Stimulated activated naive CD4-positive, alpha-beta T cell (primary cell): ENCODE measurements around the gene MRPL20.
"Not testable (repeated sequence)": the region's sequence is repeated elsewhere in the genome, so short reads cannot be mapped to it uniquely, and the experiment has no call there.

ENCODE experiments used
- DNase-seq, 6 experiments: peaks; one replicate each; lab custom pipeline; 2025; lab: John Stamatoyannopoulos, UW

Gene MRPL20

GRCh38 chr1:1406101-1406820 is 832 bp downstream of the MRPL20 start:
- DNase-seq: no peak

DNA sequence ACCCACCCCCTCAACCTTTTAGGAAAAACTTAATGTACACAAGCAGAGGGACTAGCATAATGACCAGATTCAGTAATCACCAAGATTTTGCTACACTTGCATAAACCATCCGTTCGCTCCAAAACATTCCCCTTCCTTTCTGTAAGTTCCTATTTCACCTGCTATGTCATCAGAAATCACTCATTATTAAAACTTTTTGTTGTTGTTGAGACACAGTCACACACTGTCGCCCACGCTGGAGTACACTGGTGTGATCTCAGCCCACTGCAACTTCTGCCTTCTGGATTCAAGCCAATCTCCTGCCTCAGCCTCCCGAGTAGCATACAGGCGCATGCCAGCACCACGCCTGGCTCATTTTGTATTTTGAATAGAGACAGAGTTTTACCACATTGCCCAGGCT is 3.4 kb downstream of the MRPL20 start:
- no peak for DNase-seq

DNA sequence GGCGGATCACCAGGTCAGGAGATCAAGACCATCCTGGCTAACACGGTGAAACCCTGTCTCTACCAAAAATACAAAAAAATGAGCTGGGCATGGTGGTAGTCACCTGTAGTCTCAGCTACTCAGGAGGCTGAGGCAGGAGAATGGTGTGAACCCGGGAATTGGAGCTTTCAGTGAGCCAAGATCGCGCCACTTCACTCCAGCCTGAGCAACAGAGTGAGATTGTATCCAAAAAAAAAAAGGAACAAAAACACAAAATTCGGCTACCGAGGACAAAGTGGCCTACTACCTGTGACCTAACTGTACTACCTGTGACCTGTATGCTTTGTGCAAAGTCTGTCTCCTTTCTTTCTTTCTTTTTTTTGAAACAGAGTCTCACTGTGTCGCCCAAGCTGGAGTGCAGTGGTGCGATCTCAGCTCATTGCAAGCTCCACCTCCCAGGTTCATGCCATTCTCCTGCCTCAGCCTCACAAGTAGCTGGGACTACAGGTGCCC is 4.1 kb downstream of the MRPL20 start:
- DNase-seq: not testable (repeated sequence)

DNA sequence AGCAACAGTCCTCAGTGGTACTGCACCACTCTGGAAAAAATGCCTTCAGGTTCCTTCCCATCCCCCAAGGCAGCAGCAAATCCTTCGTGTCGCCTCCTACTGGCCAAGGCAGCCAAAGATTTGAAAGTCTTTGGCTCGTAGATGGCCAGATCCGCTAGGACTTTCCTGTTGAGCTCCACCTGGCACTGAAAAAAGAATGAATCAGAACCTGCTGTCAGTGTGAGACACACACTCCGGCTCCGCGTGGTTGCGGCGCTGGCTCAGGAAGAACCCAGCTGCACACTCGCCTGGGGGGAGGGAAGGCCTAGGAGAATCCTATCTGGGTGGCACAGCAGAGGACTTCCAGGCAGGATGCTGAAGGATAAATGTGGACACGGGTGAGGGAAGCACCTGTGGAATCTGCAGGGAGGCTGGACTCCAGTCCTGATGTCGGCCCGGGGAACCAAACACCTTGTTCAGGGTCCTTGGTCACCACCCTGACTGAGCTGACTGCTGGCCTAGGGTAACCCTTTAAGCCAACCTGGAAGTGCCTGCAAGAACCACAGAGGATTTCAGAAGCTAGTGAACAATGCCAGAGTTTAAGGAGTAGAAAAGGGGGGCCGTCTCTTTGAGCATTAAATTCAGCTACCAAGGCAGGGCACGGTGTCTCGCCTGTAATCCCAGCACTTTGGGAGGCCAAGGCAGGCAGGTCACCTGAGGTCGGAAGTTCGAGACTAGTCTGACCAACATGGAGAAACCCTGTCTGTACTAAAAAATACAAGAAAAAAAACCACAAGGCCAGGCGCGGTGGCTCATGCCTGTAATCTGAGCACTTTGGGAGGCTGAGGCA is 4.8 kb downstream of the MRPL20 start:
- peak in 2 of 6 experiments; percentile 13 to 20 for DNase-seq

DNA sequence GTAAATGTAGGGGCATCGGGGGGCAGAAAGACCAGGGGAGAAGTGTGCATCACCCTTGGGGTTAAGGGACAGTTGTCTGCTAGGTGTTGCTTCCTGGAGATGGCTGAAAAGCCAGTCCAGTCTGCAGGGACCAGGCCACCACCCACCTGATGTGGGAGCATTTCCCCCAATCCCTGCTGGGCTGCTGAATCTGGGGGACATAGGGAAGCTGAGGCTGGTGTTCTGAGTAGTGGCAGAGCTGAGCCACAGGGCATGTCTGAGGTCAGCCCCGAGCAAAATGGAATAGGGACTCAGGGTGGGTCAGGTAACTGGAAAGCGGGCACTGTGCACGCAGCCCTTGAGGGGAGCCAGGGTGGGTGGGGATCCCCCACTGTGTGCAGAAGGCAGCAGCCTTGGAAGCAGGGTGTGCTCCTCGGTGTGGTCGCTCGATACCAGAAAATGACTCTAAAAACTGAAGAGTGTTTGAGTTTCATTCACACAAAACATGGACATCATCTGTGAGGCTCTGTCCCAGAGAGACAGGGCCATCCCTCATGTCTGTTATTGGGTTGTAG is 5.6 kb downstream of the MRPL20 start:
- no peak for DNase-seq

- DNase-seq: no peak
Measured at GRCh38 chr1:1400576-1401456, 6.3 kb downstream of the MRPL20 start.

DNA sequence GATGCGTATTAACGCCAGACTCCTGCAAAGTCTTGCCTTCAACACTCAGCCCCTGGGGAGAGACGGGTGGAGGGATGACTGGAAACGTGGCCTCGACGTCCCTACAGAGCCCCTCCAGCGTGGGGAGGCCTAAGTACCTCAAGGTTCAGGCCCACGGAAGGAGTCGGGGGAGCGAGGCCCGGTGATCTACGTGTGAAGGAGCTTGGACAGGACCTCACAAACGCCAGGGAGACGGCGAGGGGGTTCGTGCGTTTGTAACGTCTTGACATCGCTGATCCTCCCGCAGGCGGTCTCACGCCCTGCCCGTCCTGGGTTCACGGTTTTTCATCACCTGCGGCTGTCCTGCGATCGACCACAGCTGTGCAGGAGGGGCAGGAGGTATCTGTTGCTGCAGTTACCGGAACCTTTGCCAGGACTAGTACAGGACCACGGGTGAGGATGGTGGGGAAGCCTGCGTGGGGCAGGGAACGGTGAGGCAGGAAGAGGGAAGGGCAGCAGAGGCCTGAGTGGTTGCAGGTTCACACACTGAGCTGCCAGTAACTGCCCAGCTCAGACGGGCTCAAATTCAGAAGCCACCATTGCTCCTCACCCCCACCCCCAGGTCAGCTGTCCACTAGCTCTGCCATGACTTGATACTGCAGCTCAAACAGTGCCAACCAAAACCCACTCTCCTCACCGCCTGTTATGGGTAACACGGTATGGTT is 7.1 kb downstream of the MRPL20 start:
- DNase-seq: peak in 1 of 6 experiments; percentile 36

- DNase-seq: peak; percentile 97 to 99 (median 98)
Measured at GRCh38 chr1:1399187-1399871, 7.8 kb downstream of the MRPL20 start, which contains the start of gene CCNL2. CCNL2 (minus strand) TSS chr1:1399335; CDS start chr1:1399306, 29 bp downstream.

- DNase-seq: no peak
Measured at GRCh38 chr1:1398677-1399186, 8.4 kb downstream of the MRPL20 start.

- DNase-seq: no peak
Measured at GRCh38 chr1:1397839-1398523, 9.1 kb downstream of the MRPL20 start.

- no peak for DNase-seq
Measured at GRCh38 chr1:1395166-1395565, 11.9 kb downstream of the MRPL20 start.

- no peak for DNase-seq
Measured at GRCh38 chr1:1394116-1394515, 13.0 kb downstream of the MRPL20 start.

GRCh38 chr1:1393428-1393827 is 13.7 kb downstream of the MRPL20 start:
- DNase-seq: no peak

DNA sequence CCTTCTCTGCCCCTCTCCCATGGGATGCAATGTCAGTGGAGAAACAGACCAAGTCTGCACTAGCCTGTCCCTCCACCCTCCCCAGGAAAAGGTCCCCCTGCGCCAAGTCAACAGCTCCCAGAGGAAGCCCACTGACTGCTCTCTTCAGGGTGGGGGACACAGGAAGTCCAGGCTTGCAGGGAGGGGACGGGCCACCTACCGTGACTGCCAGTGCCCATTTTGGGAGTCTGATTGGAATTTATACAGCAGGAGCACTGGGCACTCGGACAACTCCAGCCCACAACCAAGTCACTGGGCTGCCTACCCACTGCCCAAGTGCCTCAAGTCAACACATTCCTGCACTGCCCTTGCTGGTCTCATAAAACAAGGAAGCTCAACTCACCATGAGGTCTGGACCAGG is 14.1 kb downstream of the MRPL20 start:
- DNase-seq: no peak

GRCh38 chr1:1391225-1391624 is 15.9 kb downstream of the MRPL20 start:
- no peak for DNase-seq

GRCh38 chr1:1390675-1391074 is 16.4 kb downstream of the MRPL20 start:
- no peak for DNase-seq

DNA sequence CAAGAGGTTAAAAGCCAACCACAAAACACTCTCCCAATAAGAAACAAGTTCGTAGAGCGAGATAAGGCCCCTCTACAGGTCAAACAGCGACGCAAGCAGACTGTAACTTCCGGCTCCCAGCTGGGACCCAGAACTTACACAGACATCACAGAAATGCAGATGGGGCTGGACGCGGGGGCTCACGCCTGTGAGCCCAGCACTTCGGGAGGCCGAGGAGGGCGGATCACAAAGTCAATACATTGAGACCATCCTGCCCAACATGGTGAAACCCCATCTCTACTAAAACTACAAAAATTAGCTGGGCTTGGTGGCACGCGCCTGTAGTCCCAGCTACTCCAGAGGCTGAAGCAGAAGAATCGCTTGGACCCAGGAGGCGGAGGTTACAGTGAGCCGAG is 19.0 kb downstream of the MRPL20 start:
- no peak for DNase-seq

DNA sequence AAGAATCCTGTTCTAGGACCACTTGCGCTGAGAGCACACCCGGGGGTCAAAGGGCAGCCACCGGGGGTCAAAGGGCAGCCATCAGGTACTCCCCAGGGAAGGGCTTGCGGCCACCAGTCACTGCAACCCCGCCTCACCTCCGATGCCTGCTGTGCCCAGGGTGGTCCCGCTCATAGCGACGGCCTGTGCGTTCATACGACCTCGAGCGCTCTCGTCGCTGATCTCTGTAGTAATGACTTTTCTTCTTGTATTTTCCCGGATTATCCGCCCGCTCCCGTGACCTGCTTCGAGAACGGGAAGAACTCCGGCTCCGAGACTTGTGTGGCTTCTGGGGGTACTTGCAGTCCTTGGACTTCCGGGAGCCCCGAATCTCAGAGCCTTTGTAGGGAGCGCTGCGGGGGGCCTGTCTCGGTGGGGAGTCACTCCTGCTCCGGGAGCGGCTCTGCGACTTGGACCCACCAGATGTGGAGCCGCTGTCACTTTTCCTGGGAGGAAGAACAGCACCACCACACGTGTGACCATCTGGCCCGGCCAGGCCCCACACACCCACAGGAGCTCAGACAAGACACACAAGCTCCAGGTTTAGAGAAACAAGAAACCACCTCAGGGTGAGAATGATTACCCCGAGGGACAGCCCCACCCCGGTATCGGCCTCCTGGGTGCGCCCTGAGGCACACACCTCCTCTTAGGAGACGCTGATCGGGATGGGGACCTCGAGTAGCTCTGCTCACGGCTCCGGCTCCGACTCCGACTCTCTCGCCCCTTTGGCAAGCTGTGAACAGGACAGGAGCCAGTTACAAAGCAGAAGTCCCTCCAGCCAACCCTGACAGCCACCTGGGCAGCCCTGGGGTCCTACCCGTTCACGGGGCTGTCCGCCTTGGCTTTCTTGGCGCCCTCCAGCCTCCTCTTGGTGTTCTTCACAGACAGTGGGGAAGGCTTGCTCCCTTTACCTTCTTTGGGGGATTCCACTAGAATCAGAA is 19.7 kb downstream of the MRPL20 start:
- no peak for DNase-seq
